Left renal cortex interstitium (tissue), 4 donors: Measurements from ENCODE around the gene SNAI3. TPM values are rescaled to one million over a fixed set of nuclear protein-coding genes. Genes with fewer than 3 reads are reported as not detected.
A peak's percentile ranks its signal among the peaks of the same experiment; 100 is the strongest.

Source experiments
- DNase-seq, 4 donors: peaks; one replicate each; pipeline ENCODE4 v3.0.0-alpha.2; 2013; ENCODE audit warnings: low read depth in 4 of 4, low spot score in 2 of 4, missing footprints in 1 of 4
- polyA plus RNA-seq, 4 donors: library from polyadenylated mRNA; unstranded; fragments of 120-200 nt; gene quantifications; one replicate each; pipeline ENCODE4 v1.2.1, GENCODE V29; 2013; ENCODE audit not compliant: insufficient read length in 4 of 4

The SNAI3 gene
- polyA plus RNA-seq, 4 donors, result 0.32 to 1.3 (median 0.96) TPM

DNA sequence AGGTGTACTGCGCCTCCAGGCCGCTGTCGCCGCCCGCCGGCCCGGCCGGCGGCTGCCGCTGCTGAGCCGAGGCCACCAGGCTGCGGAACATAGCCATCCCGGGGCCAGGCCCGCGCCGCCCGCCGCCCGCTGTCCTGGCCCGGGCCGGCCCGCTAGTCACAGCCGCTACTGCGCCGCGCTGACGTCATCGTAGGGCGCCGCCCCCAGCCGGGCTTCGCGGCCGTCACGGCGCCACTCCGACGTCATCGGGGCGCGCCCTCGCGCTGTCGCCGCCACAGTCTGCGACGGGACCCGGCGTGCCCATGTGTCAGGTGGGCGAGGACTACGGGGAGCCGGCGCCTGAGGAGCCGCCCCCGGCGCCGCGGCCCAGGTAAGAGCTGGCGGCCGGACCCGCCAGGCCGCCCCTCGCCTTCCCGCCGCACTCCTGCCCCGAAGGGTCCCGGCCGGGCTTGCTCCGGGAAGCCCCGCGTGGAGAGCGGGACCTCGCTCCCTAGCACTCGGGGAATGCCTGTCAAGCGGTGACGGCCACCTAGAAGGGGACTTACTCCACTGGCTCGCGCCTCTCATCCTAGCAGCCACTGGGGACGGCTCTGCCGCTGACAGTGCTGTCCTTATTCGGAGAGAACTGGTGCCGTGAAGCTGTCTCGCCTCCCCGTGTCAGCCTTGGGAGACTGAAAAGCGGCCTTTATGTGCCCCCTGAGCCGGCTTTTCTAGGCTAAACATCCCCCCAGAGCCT lies 20.1 kb upstream of the SNAI3 start, which contains the start of the genes CTU2 and RNF166:
Gene CTU2 (plus strand): TSS at position 275 of the 736 bp plus-strand sequence. CDS start 28 bp downstream, at position 303.
Gene RNF166 (minus strand): TSS at position 180 of the 736 bp plus-strand sequence. CDS start 83 bp downstream, at position 97.
- DNase-seq, result peak; percentile 48 to 72 (median 64)

DNA sequence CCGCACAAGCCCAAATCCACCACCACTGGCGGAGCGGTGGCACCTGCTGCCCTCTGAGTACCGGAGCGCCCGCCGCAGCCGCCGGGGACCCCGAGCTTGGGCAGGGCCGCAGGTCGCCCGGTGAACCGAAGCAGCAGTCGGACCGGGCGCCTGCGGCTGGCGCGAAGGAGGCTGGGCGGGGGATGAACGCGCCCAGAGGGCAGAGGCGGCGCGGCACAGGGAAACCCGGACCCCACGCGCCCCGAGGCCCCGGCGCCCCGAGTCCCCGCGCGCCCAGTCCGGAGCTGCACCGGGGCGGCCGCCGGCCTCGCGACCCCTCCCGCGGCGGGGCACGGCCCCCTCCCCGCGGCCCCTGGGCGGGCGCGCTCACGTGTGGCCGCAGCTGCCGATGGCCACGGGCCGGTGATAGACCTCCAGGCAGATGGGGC lies 19.5 kb upstream of the SNAI3 start:
- DNase-seq, result no peak

DNA sequence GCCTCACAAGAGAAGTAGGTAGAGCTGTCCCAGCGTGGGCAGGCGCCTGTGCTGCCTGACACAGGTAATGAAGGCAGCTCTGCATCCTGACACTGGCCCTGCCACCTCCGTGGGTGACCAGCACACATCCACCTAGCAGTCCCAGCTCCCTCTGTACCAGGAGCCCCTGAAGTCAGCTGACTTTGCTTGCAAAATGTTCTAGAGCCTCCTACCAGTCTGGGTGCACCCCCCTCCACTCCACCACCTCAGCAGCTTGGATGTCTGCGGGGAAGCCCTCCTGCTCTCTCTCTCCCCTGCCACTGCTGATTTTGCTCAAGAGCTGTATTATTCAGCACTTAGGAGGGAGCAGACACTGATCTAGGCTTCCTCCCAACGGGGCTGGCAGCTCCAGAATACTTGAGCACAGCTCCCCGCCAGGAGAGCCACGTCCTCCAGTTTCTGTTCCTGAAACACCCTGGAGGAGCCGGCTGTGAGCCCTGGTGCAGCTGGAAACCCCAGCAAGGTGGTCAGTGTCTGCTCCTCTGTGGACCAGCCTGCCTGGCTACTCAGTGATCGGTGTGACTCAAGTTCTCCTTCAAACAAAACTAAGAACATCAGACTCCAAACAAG lies 18.9 kb upstream of the SNAI3 start:
- no peak for DNase-seq

DNA sequence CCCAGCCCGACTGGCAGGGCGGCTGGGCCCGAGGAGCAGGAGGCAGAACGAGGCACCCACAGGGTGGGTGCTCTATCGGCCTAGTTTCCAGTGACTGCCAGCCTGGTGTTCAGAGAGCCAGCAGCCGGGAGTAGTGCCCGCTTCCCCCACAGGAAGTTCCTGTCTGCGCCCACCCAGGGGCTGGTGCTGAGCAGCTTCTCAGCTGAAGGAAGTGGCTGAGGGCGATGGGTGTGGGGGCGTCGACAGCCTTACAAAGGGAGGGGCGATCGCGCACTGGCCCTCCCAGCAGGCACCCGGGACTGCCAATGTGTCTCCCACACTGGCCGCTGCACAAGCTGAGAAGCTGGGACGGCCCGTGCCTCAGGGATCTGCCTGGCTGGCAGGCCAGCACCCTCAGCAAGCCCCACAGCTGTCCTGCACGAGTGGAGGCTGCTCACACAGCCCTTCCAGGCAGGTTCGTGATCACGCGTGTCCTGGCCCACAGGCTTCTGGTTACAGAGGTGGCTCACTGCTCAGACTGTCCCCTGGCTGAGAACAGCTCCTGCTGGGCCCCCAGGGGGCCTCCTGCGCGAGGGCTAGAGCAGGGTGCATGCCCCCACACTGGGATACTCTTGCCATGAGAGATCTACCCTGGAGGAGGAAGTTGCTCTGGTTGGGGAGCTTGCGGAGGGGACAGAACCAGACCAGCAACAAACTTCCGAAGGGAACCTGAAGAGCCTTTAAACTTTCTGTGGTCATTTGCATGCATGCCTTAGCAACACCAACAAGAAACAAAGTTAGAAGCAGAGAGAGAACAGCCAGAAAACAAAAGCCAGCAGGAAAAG lies 17.4 kb upstream of the SNAI3 start:
- no peak for DNase-seq

GRCh38 chr16:88702371-88703210 lies 16.3 kb upstream of the SNAI3 start:
- no peak for DNase-seq

GRCh38 chr16:88701581-88702370 lies 15.5 kb upstream of the SNAI3 start:
- DNase-seq, result no peak

- DNase-seq, result no peak
Observed at GRCh38 chr16:88700636-88701482, 14.6 kb upstream of the SNAI3 start.

GRCh38 chr16:88700322-88700635 lies 14.0 kb upstream of the SNAI3 start:
- DNase-seq, result no peak

- DNase-seq, result no peak
Observed at GRCh38 chr16:88699180-88699579, 12.9 kb upstream of the SNAI3 start.

GRCh38 chr16:88698646-88699045 lies 12.3 kb upstream of the SNAI3 start:
- no peak for DNase-seq

DNA sequence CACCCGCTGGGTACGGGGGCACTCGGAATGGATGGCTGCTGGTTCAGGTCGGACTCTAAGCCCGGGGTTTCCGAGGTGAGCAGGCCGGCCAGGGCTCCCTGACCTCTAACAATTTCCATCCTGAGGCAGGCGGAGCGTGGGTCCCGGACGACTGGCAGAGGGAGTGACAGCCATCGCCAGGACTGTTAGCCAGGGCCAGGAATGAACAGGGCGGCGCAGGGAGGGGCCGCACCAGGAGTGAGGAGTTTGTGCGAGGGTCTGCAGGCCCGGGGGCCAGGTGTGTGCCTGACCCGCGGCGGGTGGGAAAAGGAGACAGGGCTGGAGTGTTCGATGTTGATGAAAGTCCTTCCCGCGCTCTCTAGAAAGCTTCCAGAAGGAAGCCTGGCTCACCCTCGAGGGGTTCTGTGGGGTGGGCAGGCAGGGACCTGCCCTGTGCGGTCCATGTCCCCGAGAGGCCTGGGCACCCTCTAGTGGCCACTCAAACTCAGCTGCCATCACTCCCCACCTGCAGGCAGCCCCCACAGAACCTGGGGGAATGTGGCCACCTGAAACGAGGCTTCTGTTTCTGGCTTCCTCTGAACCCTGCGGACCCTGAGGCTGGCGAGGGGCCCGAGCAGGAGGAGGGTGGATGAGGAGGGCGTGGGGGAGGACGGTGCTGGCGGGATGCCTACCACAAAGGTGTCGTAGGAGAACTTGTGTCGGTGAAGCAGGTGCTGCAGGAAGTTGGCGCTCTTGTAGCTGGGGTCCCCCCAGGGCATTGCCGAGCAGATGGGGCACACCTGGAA lies 11.7 kb upstream of the SNAI3 start:
- no peak for DNase-seq

DNA sequence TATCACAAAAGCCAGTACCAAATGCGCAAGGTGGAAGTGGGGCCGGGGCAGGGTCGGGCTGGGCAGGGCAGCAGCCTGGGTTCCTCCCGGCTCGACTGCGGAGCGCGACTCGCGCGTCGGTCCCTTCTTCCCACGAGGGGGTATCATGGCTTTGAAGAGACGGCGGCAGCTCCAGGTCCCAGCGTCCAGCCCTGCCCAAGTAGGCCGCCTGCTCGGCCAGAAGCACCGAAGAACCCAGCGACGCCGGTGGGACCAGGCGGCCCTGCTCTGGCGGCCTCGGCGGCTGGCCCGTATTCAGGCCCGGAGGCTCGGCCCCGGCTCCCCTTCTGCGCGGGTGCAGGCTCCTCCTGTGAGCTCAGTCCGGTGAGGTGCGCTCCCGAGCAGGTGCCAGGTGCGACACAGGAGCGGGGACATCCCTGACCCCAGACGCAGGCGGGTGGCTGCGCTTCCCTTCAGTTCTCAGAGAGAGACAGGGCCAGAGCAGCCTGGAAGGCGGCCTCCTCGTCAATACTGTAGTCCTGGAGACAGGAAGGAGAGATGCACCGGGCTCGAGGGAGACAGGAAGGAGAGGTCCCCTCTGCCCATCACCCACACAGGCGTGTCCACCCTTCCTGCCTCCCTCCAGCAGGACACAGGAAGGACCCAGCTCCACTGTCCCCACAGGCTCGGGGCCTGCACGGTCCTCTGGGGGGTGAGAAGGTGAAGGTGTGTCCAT lies 11.0 kb upstream of the SNAI3 start:
- DNase-seq, result no peak

- DNase-seq, result no peak
Observed at GRCh38 chr16:88696441-88696840, 10.1 kb upstream of the SNAI3 start.

DNA sequence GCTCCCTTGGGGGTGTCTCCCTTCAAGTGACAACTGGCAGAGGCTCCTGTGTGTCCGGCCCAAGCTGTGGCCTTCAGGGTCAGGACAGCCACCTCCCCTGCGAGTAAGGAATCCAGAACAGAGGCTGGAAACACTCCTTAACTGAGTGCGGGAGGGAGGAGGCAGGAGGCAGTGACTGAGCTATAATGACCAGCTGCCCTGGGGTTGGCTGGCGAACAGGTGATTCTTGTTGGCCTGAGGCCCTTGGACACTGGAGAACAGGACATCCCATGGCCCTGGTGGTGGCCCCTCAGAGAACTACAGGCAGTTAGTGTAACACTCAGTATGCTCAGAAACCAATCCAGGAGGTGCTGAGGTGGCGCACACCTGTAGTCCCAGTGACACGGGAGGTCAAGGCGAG lies 9.4 kb upstream of the SNAI3 start:
- no peak for DNase-seq

GRCh38 chr16:88695218-88695617 lies 8.9 kb upstream of the SNAI3 start:
- DNase-seq, result no peak

DNA sequence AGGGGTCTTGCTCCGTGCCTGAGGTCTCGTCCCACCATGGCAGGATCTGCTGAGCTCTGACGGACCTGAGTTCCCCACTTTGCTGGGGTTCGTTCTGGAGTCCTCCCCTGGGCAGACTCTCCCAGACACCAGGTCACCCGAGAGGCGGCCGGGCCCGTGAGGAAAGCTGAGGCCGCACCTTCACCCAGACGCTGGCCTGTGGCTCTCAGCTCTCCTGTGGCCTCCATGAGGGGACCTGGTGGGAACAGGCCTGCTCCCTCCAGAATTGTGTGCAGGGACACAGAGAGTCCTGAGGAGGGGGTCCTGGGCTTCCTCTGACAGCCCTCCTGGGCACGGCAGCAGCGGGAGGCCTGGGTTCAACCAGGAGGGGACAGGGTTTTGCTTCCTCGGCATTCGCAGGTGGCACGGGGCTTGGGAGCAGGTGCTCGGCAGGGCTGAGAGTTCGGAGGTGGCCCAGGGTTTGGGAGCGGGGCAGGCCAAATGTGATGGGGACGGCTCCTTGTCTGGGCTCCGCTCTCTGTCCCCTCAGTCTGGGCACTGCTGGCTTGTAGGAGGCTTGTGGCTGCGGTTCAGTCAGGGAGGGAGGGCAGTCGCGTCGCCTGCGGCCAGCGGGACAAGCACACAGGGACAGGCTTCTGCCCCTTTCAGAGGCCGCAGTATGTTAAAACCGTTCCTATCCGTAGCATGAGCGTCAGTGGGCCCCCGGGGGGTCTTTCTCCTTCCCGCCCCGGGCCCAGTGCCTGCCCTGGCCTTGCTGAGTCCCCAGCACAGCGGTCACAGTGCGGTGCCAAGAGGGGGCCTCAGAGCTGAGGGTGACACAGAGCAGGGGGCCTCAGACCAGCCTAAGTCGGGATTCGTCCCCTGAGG lies 8.1 kb upstream of the SNAI3 start:
- no peak for DNase-seq
